Osteocyte (in vitro differentiated cells): Measurements from ENCODE around the gene FMNL2. TPM values are rescaled to one million over a fixed set of nuclear protein-coding genes. Genes with fewer than 3 reads are reported as not detected.

ENCODE experiments used
- DNase-seq: peaks from one replicate; pipeline ENCODE4 v3.0.0; 2021; ENCODE audit warnings: mixed read lengths; ENCODE audit not compliant: unreplicated experiment; ENCODE audit errors: extremely low spot score
- H3K27ac Mint-ChIP-seq: one replicate; pipeline ENCODE4 v1.8.0; 2021; ENCODE audit warnings: mild to moderate bottlenecking, mixed read lengths; ENCODE audit not compliant: unreplicated experiment
- H3K27me3 Mint-ChIP-seq: one replicate; pipeline ENCODE4 v1.8.0; 2021; ENCODE audit warnings: mixed read lengths; ENCODE audit not compliant: unreplicated experiment
- H3K36me3 Mint-ChIP-seq: one replicate; pipeline ENCODE4 v1.8.0; 2021; ENCODE audit warnings: mixed read lengths; ENCODE audit not compliant: unreplicated experiment
- H3K4me1 Mint-ChIP-seq: one replicate; pipeline ENCODE4 v1.8.0; 2021; ENCODE audit warnings: mixed read lengths; ENCODE audit not compliant: unreplicated experiment
- H3K4me3 Mint-ChIP-seq: one replicate; pipeline ENCODE4 v1.8.0; 2021; ENCODE audit warnings: mild to moderate bottlenecking, moderate library complexity, mixed read lengths; ENCODE audit not compliant: unreplicated experiment
- H3K9me3 Mint-ChIP-seq: one replicate; pipeline ENCODE4 v1.8.0; 2021; ENCODE audit warnings: mixed read lengths; ENCODE audit not compliant: unreplicated experiment
- CTCF ChIP-seq: fragments of 200-600 bp; sonication (generic); IDR thresholded peaks from 2 replicates; pipeline ENCODE4 v1.5.0; 2021; ENCODE audit warnings: antibody characterized with exemption, mild to moderate bottlenecking, moderate library complexity
- total RNA-seq: library from RNA; stranded (reverse); gene quantifications from 2 replicates; pipeline ENCODE4 v1.2.1, GENCODE V29; 2021

The FMNL2 gene
- total RNA-seq, 1 donor from 2014 or later, result 45.3 TPM

DNA sequence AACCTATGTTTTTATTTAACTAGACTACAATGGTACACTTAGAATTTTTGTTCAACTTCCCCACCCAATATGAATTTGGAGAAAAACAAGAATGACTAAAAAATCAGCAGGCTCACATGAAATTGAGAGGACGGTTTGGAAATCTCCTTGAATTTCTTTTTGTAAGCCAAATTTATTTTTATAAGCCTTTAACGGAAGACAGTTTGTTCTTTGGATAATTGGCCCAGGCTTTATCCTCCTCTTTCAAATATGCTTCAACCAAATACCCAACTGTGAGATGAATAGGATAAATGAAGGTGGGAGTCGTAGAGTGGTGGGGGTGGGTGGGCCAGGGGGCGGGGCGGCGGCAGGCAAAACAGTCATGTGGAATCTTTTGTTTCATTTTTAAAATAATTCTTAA lies 60.6 kb downstream of the FMNL2 start:
- Mint-ChIP-seq H3K9me3 (no peaks in the 10 kb centered on the region), H3K27ac (peak overlapping the region; percentile 80), H3K4me3 (peak overlapping the region; percentile 19), H3K27me3 (no peaks in the 10 kb centered on the region), H3K4me1 (peaks cover 57% of the 10 kb centered on the region), H3K36me3 (no peaks in the 10 kb centered on the region)
- DNase-seq, result no peak
- TF ChIP-seq CTCF, result no peak

GRCh38 chr2:152396051-152396511 lies 61.1 kb downstream of the FMNL2 start:
- Mint-ChIP-seq H3K4me3 (no peak overlapping the region), H3K36me3 (no peaks in the 10 kb centered on the region), H3K27ac (peak overlapping the region; percentile 80), H3K9me3 (no peaks in the 10 kb centered on the region), H3K4me1 (peaks cover 61% of the 10 kb centered on the region), H3K27me3 (no peaks in the 10 kb centered on the region)
- no peak for TF ChIP-seq CTCF
- no peak for DNase-seq

GRCh38 chr2:152396763-152397162 lies 61.8 kb downstream of the FMNL2 start:
- peak overlapping the region; percentile 80 for H3K27ac Mint-ChIP-seq
- no peak for DNase-seq
- H3K36me3 Mint-ChIP-seq, result no peaks in the 10 kb centered on the region
- H3K9me3 Mint-ChIP-seq, result no peaks in the 10 kb centered on the region
- H3K4me3 Mint-ChIP-seq, result peak overlapping the region; percentile 3
- no peak for TF ChIP-seq CTCF
- H3K4me1 Mint-ChIP-seq, result peaks cover 66% of the 10 kb centered on the region
- no peaks in the 10 kb centered on the region for H3K27me3 Mint-ChIP-seq

DNA sequence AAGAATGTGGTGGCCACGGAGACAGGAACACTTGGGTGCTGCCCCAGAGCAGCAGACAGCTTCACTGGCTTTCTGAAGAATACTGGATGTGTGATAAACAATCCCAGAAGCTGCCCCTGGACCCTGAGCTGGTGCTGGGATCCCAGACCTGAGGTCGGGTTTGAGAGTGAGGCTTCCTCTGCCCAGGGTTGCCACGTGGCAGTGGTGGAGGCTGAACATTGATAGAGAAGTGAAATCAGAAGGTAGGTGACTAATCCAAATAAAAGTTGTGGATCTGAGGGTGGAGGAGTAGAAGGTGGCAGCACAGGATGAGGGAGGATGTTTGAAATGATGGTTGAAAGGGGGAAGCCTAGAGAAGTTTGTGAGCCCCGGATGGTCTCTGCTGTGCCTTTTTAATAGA lies 64.0 kb downstream of the FMNL2 start:
- Mint-ChIP-seq H3K27me3 (no peaks in the 10 kb centered on the region), H3K9me3 (no peaks in the 10 kb centered on the region)

DNA sequence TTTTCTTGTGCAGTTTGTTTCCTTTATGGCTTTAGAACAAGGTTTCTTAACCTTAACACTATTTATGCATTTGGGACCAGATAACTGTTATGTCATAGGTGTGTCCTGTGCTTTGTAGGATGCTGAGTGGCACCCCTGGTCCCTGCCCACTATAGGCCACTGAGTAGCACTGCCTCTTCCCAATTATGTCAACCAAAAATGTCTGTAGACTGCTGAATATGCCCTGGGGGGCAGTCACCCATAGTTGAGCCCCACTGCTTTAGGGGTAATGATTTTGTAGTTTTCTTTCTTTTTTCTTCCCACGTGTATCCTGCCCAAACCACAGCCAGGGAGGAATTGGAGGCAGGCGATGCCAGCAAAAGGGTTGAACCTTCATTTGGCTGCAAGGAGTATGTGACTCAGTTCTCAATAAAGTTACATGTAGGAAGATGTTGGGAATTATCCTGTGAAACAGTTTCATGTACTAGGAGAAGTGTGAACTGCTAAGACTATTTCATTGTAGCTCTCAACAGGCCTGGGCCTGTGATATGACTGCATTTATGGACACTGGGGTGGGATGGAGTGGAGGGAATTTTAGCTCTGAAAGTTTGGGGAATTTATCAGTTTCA lies 65.7 kb downstream of the FMNL2 start:
- H3K4me1 Mint-ChIP-seq, result peaks cover 66% of the 10 kb centered on the region
- H3K4me3 Mint-ChIP-seq, result no peak overlapping the region
- TF ChIP-seq CTCF, result no peak
- DNase-seq, result no peak
- no peaks in the 10 kb centered on the region for H3K9me3 Mint-ChIP-seq
- no peaks in the 10 kb centered on the region for H3K27me3 Mint-ChIP-seq
- no peak overlapping the region for H3K27ac Mint-ChIP-seq
- H3K36me3 Mint-ChIP-seq, result no peaks in the 10 kb centered on the region

More for the DNA sequence above, 64.0 kb downstream of the FMNL2 start:
- H3K4me3 Mint-ChIP-seq, result no peak overlapping the region
- no peak for TF ChIP-seq CTCF
- no peak for DNase-seq
- H3K27ac Mint-ChIP-seq, result no peak overlapping the region
- H3K36me3 Mint-ChIP-seq, result no peaks in the 10 kb centered on the region
- H3K4me1 Mint-ChIP-seq, result peaks cover 70% of the 10 kb centered on the region
